HT-29 (cell line): ENCODE measurements around the gene ROS1. TPM values are rescaled to one million over a fixed set of nuclear protein-coding genes. Genes with fewer than 3 reads are reported as not detected.

Experiments
- DNase-seq: peaks from one replicate; pipeline ENCODE4 v3.0.0-alpha.2; 2015; ENCODE audit warnings: low spot score
- total RNA-seq: library from RNA; depleted of rRNA; stranded (reverse); fragments of >200 nt; shearing (Covaris generic); gene quantifications from 2 replicates; pipeline ENCODE4 v1.2.3, GENCODE V29; 2014

ROS1 gene
- total RNA-seq, 1 experiment from 2014 or later, result not detected

GRCh38 chr6:117441824-117442264 is 16.1 kb upstream of the ROS1 start:
- no peak for DNase-seq

GRCh38 chr6:117440706-117441525 is 15.2 kb upstream of the ROS1 start:
- no peak for DNase-seq

GRCh38 chr6:117432273-117432672 is 6.5 kb upstream of the ROS1 start:
- no peak for DNase-seq

GRCh38 chr6:117423754-117424153 is 2.0 kb downstream of the ROS1 start:
- no peak for DNase-seq

GRCh38 chr6:117418320-117418719 is 7.4 kb downstream of the ROS1 start:
- DNase-seq, result no peak

- DNase-seq, result no peak
These were observed 7.9 kb downstream of the ROS1 start for GRCh38 chr6:117417851-117418250.

GRCh38 chr6:117414770-117415169 is 11.0 kb downstream of the ROS1 start:
- DNase-seq, result no peak

GRCh38 chr6:117411474-117411873 is 14.3 kb downstream of the ROS1 start:
- DNase-seq, result no peak

- DNase-seq, result no peak
These were observed 15.9 kb downstream of the ROS1 start for GRCh38 chr6:117409863-117410262.

GRCh38 chr6:117409420-117409819 is 16.3 kb downstream of the ROS1 start:
- DNase-seq, result no peak

GRCh38 chr6:117404548-117404947 is 21.2 kb downstream of the ROS1 start:
- no peak for DNase-seq

GRCh38 chr6:117401799-117402198 is 23.9 kb downstream of the ROS1 start:
- no peak for DNase-seq

GRCh38 chr6:117399924-117400323 is 25.8 kb downstream of the ROS1 start:
- DNase-seq, result peak; percentile 14

GRCh38 chr6:117399126-117399525 is 26.6 kb downstream of the ROS1 start:
- no peak for DNase-seq

GRCh38 chr6:117397536-117398227 is 28.1 kb downstream of the ROS1 start:
- DNase-seq, result no peak

GRCh38 chr6:117396228-117396627 is 29.5 kb downstream of the ROS1 start:
- no peak for DNase-seq

- no peak for DNase-seq
These were observed 30.6 kb downstream of the ROS1 start for GRCh38 chr6:117395164-117395563.

- no peak for DNase-seq
These were observed 32.7 kb downstream of the ROS1 start for GRCh38 chr6:117393045-117393444.

GRCh38 chr6:117391874-117392583 is 33.7 kb downstream of the ROS1 start:
- no peak for DNase-seq

GRCh38 chr6:117389227-117390057 is 36.3 kb downstream of the ROS1 start:
- DNase-seq, result peak; percentile 73

- DNase-seq, result no peak
These were observed 38.2 kb downstream of the ROS1 start for GRCh38 chr6:117387454-117387974.
